Spleen (tissue), 7 donors: ENCODE results near the gene ANO2.

Experiments used
- POLR2A ChIP-seq, 3 donors: fragments of 450-650 bp; IDR thresholded peaks; one replicate each; pipeline ENCODE4 v1.5.1; 2017; ENCODE audit warnings: antibody characterized with exemption in 3 of 3, mild to moderate bottlenecking in 1 of 3
- POLR2AphosphoS5 ChIP-seq, 3 donors: sonication (generic); formaldehyde crosslinking; IDR thresholded peaks; one replicate each; pipeline ENCODE4 v1.5.1; 2017; ENCODE audit warnings: antibody characterized with exemption in 3 of 3
- TF ChIP-seq, protein P1 (sequence below), 11 experiments: fragments of 200-600 bp in 7 of 11; fragments of 450-650 bp in 4 of 11; sonication (generic) in 4 of 11; IDR thresholded peaks in 8 of 11; conservative IDR thresholded peaks in 3 of 11; 1 replicate in 7 of 11; 2 replicates in 4 of 11; pipeline versions ENCODE4 v1.4.0 to v1.8.0; 2016 to 2021; ENCODE audit warnings: antibody characterized with exemption in 11 of 11, inconsistent platforms in 4 of 11, mild to moderate bottlenecking in 1 of 11
- donor health status: DM: no; HTN: no; CAD: no; lungs with moderate emphysema.
- donor health status: DM: no; HTN: no; CAD: no.
- donor health status: DM: no; HTN: no; CAD: no.

DNA sequence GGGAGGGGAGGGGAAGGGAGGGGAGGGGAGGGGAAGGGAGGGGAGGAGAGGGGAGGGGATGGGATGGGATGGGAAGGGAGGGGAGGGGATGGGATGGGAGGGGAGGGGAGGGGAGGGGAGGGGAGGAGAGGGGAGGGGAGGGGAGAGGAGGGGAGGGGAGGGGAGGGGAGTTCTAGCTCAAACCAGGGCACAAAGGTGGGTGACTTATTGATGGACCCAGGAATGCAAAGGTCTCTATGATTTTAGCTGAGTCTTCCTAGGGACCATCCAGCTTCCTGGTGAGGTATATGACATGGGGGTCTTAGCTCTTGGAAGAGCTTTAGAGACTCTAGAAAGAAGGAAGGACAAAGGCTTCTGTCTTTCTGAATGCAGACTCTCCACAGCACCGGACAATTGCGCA is 42.3 kb downstream of the ANO2 start:
- TF ChIP-seq, protein P1, sequence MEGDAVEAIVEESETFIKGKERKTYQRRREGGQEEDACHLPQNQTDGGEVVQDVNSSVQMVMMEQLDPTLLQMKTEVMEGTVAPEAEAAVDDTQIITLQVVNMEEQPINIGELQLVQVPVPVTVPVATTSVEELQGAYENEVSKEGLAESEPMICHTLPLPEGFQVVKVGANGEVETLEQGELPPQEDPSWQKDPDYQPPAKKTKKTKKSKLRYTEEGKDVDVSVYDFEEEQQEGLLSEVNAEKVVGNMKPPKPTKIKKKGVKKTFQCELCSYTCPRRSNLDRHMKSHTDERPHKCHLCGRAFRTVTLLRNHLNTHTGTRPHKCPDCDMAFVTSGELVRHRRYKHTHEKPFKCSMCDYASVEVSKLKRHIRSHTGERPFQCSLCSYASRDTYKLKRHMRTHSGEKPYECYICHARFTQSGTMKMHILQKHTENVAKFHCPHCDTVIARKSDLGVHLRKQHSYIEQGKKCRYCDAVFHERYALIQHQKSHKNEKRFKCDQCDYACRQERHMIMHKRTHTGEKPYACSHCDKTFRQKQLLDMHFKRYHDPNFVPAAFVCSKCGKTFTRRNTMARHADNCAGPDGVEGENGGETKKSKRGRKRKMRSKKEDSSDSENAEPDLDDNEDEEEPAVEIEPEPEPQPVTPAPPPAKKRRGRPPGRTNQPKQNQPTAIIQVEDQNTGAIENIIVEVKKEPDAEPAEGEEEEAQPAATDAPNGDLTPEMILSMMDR (IDR thresholded peaks at IDR 0.05 in 8 of 11, conservative IDR thresholded peaks at IDR 0.05 in 3 of 11): no peak
- TF ChIP-seq POLR2A (IDR thresholded peaks at IDR 0.05) (no peak), POLR2AphosphoS5 (IDR thresholded peaks at IDR 0.05) (no peak)
